Astrocyte of the spinal cord (primary cell): ENCODE results near the gene GRM8.

Source experiments
- DNase-seq: peaks from one replicate; pipeline ENCODE4 v3.0.0; 2011; ENCODE audit warnings: low read depth, low spot score
- H3K4me3 ChIP-seq: 2 replicates; pipeline ENCODE4 v1.5.1; 2011; ENCODE audit warnings: low read depth, mild to moderate bottlenecking, low read length, moderate library complexity
- in situ Hi-C: cut with HindIII; loops from 2 replicates; pipeline ENCODE4 v1.10.0; 2017; ENCODE audit warnings: low sequenced_read_pairs
- TF ChIP-seq, protein P1 (sequence below): IDR thresholded peaks from 2 replicates; pipeline ENCODE4 v1.5.1; 2012; ENCODE audit warnings: low read depth, mild to moderate bottlenecking, low read length, inconsistent platforms

Gene GRM8

DNA sequence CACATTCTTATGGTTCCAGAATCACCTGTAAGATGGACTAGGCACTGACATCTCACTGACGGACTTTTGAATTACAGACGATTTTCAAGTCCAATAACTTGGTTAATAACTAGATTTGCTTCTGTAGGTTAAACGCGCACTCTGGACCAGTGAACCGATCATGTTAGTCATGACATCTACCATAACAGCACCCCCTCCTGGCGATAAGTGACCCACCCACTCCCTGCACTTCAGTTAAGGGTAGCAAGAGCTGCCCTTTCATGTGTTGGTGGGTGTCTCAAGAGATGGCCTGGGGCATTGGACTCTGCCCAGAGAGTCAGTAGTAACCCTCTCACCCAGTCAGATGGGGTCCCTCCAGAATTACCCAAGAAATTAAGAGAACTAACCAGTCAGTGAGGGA is 12.9 kb downstream of the GRM8 start:
- in situ Hi-C loops = no loop called here
- no peak for DNase-seq
- TF ChIP-seq, protein P1, sequence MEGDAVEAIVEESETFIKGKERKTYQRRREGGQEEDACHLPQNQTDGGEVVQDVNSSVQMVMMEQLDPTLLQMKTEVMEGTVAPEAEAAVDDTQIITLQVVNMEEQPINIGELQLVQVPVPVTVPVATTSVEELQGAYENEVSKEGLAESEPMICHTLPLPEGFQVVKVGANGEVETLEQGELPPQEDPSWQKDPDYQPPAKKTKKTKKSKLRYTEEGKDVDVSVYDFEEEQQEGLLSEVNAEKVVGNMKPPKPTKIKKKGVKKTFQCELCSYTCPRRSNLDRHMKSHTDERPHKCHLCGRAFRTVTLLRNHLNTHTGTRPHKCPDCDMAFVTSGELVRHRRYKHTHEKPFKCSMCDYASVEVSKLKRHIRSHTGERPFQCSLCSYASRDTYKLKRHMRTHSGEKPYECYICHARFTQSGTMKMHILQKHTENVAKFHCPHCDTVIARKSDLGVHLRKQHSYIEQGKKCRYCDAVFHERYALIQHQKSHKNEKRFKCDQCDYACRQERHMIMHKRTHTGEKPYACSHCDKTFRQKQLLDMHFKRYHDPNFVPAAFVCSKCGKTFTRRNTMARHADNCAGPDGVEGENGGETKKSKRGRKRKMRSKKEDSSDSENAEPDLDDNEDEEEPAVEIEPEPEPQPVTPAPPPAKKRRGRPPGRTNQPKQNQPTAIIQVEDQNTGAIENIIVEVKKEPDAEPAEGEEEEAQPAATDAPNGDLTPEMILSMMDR = no peak

DNA sequence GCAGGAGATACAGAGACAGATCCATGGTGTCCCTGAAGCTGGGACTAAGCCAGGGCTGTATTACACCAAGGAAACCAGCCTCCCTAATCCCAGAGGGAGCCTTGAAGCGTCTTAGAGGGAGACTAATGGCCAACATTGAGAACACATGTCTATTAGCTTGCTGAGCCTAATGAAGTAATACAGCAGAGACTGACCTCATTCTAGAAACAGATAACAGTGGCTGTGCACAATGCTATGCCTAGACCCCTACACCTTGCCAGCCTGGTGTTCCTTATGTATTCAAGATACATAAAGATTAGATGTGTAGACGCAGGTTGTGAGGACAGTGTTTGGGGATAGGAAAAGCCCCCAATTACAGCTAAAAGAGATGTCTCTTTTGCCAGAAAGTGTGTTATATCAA is 19.1 kb downstream of the GRM8 start:
- in situ Hi-C loops = no loop called here
- TF ChIP-seq, protein P1 = no peak
- DNase-seq = no peak
- H3K4me3 ChIP-seq = no peak overlapping the region

More for the DNA sequence above, 12.9 kb downstream of the GRM8 start:
- no peak overlapping the region for H3K4me3 ChIP-seq

DNA sequence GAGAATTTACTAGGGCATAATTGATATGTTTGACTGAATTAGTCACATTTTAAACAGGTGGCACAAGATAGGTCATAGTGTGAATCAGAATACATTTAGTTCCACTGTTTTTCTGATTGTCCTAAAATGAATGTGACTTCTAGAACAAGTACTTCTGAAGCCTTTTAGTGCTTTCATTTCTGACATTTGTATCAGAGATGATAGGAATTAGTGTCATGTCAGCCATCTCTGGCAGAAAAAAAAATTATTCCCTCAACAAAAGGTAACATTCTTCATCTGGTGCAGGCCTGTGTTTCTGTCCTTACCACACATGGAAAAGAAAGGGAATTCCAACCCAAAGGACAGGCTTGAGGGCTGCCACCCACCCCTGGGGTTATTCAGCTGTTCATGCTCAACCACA is 21.3 kb downstream of the GRM8 start:
- H3K4me3 ChIP-seq = no peak overlapping the region
- in situ Hi-C loops = no loop called here
- TF ChIP-seq, protein P1 = no peak
- DNase-seq = no peak

DNA sequence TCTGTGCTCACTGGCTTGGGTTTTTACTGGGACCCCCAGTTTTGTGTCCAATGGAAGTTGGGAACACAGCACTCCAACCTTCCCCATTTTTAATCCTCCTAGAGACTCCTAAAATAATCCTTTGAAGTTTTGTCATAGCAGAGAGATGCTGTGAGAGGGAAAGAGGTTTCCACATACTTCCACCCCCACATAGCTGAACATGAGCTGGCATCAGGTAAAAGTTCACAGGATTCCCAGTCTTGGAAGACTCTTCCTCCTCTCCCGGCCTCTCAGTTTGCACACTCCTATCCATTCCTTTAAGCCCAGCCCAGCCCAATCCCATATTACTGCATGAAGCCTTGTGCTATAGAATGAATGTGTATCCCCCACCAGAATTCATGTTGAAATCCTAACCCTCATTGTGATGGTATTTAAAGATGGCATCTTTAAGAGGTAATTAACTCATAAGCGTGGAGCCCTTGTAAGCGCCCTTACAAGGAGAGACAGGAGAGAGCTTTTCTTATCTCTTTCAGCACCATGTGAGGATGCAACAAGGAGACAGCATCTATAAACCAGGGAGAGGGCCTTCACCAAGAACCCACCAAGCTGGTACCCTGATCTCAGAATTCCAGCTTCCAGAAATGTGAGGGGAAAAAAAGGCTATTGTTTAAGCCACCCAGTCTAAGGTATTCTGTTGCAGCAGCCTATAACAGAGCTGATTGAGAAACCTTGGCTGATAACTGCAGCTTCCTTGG is 22.4 kb downstream of the GRM8 start:
- DNase-seq = no peak
- in situ Hi-C loops = no loop called here
- TF ChIP-seq, protein P1 = no peak
- no peak overlapping the region for H3K4me3 ChIP-seq

DNA sequence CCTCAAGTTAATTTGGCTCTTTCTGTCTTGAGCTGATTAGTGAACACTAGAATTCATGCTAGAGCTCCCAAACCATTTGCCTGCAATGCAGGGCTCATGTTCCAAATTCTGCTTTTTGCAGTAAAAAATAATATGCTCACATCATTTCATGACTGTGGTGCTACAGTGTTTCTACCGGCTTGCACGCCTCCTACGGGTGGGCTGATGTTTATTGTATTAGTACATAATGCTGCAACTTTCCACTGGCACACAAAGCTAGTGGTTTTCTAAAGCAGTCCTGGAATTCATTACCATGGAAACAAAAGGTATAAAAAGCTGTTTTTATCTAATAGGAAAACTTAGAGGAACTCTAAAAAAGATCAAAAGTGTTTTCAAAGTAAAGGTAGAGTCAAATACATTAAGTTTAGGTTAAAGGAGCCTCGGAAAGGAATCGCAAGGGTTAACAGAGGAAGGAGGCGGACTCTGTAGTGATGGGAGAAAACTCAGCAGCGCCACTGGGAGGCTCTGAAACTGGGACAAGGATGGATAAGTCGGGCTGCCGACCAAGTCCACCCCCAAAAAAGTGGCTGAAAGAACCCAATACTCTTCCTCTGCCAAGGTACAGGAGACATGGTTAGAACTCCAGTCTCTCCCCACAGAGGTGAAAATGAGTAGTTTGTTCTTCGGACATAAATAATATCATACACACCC is 25.9 kb downstream of the GRM8 start:
- TF ChIP-seq, protein P1 = no peak
- in situ Hi-C loops = no loop called here
- no peak for DNase-seq

DNA sequence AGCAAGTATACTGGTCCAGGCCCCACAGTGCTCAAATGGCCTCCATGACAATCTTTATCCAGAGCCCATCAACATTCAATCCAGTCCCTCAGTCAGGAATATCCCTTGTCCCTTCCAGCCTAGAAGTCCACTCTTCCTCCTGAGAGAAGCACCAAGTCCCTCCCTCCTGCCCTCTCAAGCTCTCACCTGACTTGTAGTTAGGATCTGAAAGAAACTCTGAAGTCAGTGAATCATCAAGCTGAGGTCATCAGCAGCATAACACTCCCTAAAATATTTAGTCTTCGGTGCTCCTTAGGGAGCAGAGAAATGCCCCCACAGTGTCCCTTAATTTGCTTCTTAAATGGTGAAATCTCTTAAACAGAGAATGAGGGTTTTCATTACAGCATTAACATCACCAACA is 31.0 kb downstream of the GRM8 start:
- H3K4me3 ChIP-seq = no peak overlapping the region
- in situ Hi-C loops = no loop called here
- TF ChIP-seq, protein P1 = no peak
- DNase-seq = no peak

More for the DNA sequence above, 25.9 kb downstream of the GRM8 start:
- no peak overlapping the region for H3K4me3 ChIP-seq
